Fibroblast of pulmonary artery (primary cell): ENCODE results near the gene STK24.
"Not testable (repeated sequence)": the region's sequence is repeated elsewhere in the genome, so short reads cannot be mapped to it uniquely, and the experiment has no call there.

ENCODE experiments used
- DNase-seq: peaks from one replicate; pipeline ENCODE4 v3.0.0-alpha.2; 2010; ENCODE audit warnings: low read depth
- H3K4me3 ChIP-seq: replicated peaks from 2 replicates; pipeline ENCODE4 v1.5.1; 2011; ENCODE audit warnings: low read depth, mild to moderate bottlenecking, control low read depth, low read length, moderate library complexity
- CTCF ChIP-seq: IDR thresholded peaks from 2 replicates; pipeline ENCODE4 v1.5.1; 2011; ENCODE audit warnings: mild to moderate bottlenecking, control low read depth, low read length, inconsistent platforms; ENCODE audit errors: missing control alignments

STK24 gene

GRCh38 chr13:98591721-98592361 is 14.9 kb upstream of the STK24 start:
- no peak for TF ChIP-seq CTCF
- H3K4me3 ChIP-seq, result no peak overlapping the region
- DNase-seq, result no peak

GRCh38 chr13:98590471-98590870 is 13.6 kb upstream of the STK24 start:
- DNase-seq, H3K4me3 ChIP-seq: not testable (repeated sequence)

GRCh38 chr13:98589516-98589915 is 12.6 kb upstream of the STK24 start:
- DNase-seq, H3K4me3 ChIP-seq: not testable (repeated sequence)

GRCh38 chr13:98586400-98587345 is 9.8 kb upstream of the STK24 start:
- H3K4me3 ChIP-seq, result no peak overlapping the region
- no peak for DNase-seq
- no peak for TF ChIP-seq CTCF

- no peak for DNase-seq
Measured at GRCh38 chr13:98585946-98586345, 9.0 kb upstream of the STK24 start.

GRCh38 chr13:98585398-98585754 is 8.5 kb upstream of the STK24 start:
- no peak overlapping the region for H3K4me3 ChIP-seq
- TF ChIP-seq CTCF, result no peak
- DNase-seq, result no peak

More at GRCh38 chr13:98585946-98586345, 9.0 kb upstream of the STK24 start:
- no peak for TF ChIP-seq CTCF
- H3K4me3 ChIP-seq, result no peak overlapping the region

- H3K4me3 ChIP-seq, result no peak overlapping the region
- no peak for TF ChIP-seq CTCF
- no peak for DNase-seq
Measured at GRCh38 chr13:98584668-98585397, 7.9 kb upstream of the STK24 start.
